GM21737 (cell line): Measurements from ENCODE around the gene CCDC121.

Experiments
- ATAC-seq: cut with Tn5 transposase; IDR thresholded peaks from one replicate; pipeline ENCODE4 v1.9.1; 2021; ENCODE audit warnings: mild to moderate bottlenecking, moderate library complexity; ENCODE audit not compliant: unreplicated experiment

CCDC121 gene, protein sequence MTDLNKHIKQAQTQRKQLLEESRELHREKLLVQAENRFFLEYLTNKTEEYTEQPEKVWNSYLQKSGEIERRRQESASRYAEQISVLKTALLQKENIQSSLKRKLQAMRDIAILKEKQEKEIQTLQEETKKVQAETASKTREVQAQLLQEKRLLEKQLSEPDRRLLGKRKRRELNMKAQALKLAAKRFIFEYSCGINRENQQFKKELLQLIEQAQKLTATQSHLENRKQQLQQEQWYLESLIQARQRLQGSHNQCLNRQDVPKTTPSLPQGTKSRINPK

DNA sequence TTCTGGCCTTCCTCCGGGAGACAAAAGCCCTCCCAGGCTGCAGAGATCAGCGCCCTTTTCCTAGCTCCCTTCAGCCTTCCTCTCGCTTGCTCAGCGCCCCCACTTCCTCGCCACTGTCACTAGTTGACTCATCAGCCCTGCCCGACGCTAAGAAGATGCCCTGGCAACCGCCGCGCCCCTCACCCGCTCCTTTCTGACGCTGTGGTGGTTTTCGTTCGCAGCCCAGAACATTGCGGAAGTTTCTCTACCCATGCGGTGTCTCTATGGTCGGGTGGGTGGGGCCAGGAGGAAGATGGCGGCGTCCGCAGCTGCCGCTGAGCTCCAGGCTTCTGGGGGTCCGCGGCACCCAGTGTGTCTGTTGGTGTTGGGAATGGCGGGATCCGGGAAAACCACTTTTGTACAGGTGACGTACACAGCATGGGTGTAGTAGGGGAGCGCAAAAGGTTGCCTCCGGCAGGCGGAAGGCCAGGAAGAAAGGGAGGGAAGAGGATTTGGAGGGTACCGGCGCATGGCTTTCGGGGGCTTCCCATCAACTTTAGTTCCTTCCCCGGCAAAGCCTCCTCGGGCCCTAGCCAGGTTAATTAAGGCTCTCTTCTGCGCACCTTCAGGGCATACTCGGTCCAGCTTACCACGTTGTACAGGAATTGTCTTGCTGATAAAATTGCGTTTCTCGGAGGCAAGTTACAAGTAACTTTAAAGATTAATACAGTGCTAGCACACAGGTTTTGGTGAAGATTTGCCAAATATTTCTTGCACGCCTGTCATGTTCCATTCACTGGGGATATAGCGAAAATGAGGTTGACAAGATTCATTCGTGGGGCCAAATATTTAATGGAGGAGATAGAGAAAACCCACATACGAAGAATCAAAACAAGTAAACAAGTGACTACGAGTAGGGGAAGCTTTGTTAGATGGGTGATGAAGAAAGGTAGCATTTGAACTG, at the start of gene CCDC121, which contains the start of gene GPN1:
Gene CCDC121, minus strand, starts transcription at position 246 of the 943 bp plus-strand sequence. CDS start 1,213 bp downstream, outside the sequence.
Gene GPN1, plus strand, starts transcription at position 284 of the 943 bp plus-strand sequence. Its CDS starts 9 bp downstream, at position 293.
- ATAC-seq, result peak; percentile 96

DNA sequence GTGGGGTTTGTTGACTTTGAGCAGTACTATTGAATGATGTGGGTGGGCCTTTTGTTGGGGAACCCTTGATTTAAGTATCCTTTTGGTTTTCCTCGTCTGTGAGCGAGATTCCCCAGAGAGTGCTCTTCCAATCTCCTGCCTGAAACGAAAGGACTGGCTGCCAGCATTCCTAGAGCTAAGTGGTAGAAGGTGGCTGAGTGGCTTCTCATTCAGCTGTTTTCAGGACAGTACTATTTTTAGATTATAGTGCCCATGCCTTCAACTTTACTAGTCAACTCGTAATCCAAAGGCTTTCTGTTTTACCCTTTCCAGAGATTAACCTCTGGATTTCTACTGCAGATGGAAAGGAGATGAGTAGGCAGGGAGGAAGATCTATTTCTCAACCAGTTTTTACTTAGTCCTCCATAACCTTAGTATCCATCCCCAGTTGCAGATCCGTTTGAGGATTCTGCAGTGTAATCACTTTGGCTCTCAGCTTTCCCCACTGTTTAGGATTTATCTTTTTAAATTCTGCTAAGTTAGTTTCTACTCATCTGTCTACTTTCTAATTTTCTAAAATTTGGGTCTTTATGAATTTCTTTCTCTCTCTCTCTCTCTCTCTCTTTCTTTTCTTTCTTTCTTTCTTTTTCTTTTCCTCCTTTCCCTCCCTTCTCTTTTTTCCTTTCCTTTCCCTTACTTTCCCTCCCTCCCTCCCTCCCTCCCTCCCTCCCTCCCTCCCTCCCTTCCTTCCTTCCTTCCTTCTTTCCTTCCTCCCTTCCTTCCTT, 44.1 kb upstream of the CCDC121 start:
- no peak for ATAC-seq

DNA sequence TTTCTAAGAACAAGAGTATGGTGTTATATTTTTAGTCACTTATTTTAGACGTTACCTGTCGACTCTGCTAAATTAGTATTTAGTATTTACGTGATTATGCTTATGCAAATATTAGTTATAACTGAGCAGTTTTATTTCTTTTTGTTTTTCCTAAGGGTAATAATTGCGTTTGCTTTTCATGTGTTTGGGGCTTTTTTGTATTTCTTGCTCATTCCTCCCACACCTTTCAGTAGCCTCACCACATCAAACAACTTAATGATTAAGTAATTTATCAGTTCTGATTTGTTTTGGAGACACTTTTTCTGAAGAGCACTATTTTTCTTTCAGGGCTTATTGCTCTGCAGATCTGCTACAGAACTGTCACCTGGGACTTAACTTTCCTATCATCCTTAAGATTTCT, 42.4 kb upstream of the CCDC121 start:
- no peak for ATAC-seq

DNA sequence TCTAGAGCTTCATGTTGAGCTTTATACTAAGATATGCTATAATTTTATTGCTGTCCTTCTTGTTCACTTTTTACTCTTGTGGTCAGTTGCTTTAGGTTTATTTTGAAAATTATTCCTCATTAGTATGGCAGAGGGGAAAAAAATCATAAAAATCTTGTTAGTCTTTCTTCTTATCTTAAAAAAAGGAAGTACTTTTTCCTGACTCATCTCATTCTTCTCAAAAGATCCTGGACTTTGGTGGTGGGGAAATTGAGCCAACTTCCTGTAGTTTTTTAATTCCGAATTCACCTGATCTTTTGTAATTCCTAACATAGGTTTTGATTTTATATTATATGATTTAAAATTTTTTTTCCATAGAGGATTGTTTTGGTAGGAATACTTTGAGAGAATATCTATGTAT, 38.6 kb upstream of the CCDC121 start:
- ATAC-seq, result no peak

DNA sequence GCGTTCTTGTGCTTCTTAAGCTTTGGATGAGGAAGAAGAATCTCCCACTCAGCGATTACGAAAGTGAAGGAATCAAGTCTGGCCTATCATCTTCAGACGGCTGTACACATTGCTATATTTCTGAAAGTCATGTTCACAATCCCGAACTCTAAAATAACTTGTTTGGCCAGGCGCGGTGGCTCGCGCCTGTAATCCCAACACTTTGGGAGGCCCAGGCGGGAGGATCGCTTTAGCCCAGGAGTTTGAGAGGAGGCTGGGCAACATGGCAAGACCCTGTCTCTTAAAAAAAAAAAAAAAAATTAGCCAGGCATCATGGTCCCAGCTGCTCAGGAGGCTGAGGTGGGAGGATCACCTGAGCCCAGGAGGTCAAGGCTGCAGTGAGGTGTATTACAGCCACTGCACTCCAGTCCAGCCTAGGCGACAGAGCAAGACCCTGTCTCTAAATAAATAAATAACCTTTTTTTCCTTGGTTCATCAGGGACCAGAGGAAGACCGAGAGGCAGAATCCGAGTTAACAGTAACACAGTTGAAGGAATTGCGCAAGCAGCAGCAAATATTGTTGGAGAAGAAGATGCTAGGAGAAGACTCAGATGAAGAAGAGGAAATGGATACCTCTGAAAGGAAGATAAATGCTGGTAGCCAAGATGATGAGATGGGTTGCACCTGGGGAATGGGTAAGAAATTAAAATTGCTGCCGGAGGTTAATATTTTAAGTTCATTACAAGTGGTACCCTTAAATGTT, 36.0 kb upstream of the CCDC121 start:
- ATAC-seq, result no peak

DNA sequence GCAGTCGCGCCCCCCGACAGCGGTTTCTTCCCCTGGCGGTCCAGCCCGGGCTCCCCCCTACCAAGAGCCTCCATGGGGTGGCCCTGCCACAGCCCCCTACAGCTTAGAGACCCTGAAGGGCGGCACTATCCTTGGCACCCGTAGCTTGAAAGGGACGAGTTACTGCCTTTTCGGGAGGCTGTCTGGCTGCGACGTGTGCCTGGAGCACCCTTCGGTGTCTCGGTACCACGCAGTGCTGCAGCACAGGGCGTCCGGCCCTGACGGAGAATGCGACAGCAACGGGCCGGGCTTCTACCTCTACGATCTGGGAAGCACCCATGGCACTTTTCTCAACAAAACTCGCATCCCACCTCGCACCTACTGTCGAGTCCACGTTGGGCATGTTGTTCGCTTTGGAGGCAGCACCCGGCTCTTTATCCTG, 35.4 kb upstream of the CCDC121 start:
- ATAC-seq, result no peak

DNA sequence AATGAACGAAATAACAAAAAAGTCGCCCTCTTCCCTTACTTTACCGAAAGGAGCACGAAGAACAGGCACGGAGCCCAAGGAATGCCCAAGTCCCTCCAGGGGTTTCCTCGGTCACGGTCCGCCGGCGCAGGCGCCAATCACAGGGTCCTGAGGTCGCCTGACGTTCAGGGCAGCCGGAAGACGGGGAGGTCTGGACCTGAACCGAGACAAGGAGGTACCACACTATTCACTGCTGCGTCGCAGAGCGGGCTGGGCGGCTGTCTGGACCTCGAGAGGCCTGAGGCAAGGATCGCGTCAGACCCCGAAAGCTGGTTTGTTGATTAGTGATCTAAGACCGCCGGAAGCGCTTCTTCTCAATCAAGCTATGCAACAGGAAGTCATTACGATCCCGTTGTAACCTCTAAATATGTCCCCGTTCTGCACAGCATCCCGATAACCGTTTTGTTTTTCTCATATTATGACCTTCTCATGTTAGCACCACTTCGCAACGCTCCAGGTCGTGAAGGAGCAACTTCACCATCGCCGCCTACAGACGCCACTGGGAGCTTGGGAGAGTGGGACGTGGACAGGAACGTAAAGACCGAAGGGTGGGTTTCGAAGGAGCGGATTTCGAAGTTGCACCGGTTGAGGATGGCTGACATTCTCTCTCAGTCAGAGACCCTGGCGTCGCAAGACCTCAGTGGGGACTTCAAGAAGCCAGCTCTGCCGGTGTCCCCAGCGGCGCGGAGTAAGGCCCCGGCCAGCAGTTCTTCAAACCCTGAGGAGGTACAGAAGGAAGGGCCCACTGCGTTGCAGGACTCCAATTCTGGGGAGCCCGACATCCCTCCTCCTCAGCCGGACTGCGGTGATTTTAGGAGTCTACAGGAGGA, 34.7 kb upstream of the CCDC121 start, which contains the start of the genes SLC4A1AP and SUPT7L:
Gene SLC4A1AP, plus strand, starts transcription at position 605 of the 869 bp plus-strand sequence. Its CDS starts 26 bp downstream, at position 631.
Gene SUPT7L, minus strand, starts transcription at position 330 of the 869 bp plus-strand sequence. CDS start 1,422 bp downstream, outside the sequence.
- ATAC-seq, result peak; percentile 70

DNA sequence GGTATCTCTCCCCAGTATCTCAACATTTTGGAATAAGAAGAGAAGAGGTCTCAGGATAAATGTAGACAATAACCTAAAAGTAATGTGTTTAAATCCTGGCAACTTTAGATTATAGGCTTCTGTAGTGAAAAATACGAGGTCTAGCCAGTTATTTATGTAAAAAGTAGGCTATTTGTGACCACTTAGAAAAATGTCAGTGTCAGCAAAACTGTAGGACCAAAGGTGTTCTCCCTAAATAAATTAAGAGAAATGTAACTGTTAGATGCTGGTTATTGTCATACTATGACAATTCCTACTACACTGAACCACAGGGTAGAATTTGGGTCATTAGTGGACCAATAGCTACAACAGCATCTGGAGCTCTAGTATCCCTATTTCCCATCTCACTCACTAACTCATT, 32.6 kb upstream of the CCDC121 start:
- ATAC-seq, result no peak

DNA sequence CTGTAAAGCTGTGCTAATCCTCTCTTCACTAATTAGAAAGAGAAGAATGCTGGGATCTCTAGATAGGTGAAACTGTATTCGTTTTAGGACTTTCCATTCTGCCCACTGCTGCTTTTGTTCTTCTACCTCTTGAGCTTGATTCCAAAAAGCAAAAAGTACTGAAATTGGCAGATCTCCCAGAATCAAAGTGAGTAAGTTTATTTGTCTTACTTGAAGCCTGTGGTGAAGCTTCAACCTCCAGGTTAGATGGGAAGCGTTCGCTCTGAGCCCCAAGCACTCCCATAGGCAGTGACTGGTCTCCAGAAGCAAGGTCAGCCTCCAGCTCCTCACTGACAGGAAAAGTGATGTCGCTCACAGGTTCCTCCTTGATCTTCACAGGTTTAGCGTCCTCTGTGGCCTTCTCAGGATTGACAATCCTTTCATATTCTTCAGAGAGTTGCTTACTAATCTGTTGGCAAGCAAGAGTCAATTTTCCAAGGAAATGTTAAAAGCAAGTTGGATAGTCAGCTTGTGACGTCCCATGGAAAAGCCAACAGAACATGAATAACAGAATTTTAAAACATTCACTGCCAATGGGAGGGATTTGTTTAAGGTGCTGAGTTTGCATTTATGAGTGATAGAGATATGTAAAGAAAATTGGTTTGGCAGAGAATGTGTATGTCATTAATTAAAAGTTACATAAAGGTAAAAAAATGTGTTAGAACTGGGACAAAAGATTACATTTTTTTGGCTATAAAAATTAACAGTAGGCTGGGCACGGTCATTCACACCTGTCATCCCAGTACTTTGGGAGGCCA, 26.5 kb upstream of the CCDC121 start:
- ATAC-seq, result no peak

DNA sequence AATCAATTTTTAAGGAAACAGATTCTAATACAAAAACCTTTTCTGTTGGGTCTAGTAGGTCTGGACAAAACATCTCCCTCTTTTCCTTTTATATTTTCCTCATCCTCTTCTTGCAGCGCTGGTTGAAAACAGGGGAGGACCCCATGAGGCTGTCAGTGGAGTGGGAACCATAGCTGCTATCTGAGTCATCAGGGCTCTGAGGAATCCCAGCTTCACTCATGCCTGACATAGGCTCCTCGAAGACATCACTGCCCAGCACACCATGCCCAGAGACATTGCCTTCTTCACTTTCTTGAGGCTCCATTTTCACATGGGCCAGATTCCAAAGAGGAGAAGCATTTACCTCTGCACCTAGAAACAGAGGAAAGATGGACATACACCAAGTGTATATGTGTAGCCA, 24.6 kb upstream of the CCDC121 start:
- no peak for ATAC-seq

DNA sequence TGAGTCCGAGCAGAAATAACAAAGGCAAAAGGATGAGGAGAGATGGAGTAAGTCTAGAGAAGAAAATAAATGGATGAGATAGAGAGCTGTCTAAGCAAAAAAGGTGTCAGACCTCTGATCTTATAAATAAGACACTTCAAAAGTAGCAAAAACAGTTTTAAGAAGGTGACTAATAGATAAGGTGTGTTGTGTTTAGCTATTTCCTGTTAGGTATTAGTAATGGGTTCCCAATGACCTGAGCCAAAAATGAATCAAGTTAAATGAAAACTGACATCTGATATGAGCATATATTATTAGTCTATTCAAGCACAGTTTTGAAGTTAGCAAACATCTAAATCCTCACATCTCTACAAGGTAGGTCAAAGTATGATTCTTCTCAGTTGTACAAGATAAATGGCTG, 24.0 kb upstream of the CCDC121 start:
- ATAC-seq, result no peak

DNA sequence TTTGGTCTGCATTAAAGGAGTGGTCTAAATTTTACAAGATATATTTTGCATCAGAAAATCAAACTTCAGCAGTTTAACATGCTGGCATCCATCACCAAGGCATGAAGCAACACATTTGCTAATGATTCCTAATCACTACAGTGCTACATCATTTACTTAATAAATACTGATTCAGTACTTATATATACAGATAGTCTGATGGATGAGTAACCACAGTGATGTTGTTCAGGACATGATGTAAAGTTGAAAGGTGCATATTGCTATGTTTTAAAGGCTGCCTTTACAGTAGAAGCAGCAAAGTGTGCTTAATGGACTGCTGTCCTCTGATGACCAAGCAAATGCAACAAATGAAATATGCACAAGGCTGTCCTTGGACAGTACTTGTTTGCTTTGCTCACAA, 23.5 kb upstream of the CCDC121 start:
- no peak for ATAC-seq

DNA sequence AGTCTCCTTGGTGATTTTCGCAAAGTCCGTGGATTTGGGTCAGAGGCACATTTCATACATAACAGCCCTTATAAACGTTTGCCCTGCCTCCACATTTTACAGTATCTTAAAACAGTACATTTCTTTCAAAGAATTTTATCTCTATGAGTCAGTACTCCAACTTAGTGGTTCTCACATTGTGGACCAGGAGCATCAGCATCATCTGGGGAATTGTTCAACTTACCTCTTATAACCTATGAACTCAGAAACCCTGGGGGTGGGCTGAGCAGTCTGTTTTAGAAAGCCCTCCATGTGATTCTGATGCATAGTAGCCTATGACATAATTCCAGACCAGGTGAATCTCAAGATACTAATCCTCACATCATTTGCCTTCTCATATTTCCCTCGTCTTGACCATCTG, 22.2 kb upstream of the CCDC121 start:
- ATAC-seq, result no peak

DNA sequence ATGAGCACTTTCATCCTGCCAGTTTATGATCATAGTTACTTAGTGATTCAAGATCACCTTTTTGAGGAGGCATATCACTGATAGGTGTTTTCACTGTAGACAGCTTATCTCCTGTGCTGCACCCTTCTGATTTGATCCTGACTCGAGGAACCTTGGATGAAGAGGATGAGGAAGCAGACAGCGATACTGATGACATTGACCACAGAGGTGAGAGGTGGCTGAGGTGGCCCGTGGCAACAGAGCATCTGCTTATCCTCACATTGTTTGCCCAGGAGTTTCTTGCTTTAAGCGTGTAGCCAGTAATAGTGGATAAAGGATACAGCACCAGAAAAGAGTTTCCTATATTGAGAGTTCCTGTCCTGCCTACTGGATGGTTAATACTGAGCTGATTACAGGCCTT, 18.9 kb upstream of the CCDC121 start:
- no peak for ATAC-seq

DNA sequence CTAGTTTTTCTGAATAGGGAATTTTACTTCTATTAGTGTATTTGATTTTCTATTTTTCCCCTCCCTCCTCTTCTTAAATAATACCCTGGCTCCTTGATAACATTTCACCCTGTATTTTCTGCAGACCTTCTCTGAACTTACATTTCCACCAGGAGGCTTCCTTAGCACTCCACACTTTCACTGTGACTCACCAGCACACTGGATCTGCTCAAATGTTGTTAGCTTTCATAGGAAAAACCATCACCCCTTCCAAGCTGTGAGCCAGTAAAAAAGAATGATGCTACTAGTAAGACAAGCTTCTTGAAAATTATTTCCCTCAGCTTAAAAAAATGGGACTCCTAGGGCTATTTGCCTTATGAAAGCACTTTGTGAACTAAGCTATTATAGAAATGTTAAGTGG, 18.5 kb upstream of the CCDC121 start:
- ATAC-seq, result no peak

DNA sequence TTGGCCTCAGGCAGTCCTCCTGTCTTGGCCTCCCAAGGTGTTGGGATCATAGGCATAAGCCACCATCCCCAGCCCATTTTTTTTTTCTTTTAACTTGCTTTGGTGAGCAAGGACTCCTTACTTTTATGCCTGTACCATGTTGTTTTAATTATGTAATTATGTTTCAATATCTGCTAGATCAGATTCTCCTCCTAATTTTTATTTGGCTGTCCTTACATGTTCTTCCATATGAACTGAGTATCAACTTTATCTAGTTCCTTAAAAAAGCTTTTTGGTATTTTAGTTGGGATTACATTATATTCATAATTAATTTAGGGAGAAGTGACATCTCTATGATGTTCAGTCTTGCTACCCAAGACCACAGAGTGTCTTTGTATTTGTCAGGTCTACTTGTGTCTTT, 16.4 kb upstream of the CCDC121 start:
- ATAC-seq, result no peak

DNA sequence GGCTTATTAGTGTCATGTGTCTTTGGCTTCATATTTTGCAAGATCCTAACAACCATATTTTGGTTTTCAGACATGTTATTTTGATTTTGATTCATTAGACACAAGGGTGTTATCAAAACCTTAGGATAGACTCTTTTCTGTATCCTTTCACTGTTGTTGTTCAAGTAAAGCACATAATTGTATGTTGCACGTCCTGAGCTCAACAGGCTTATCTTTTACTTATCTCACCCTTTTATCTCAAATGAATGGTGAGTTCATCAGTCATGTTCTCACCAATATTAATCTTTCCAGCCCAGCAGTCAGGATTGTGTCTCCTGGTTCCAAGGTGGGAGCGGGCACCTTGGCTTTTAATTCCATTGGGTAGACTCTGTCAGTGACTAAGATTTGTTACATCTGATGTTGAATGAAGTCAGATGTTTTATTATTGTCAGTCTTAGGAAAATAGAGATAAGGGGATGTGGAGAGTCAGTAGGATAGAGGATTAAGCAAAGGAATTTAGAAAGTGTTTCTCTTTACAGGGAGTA, 12.0 kb upstream of the CCDC121 start:
- no peak for ATAC-seq

DNA sequence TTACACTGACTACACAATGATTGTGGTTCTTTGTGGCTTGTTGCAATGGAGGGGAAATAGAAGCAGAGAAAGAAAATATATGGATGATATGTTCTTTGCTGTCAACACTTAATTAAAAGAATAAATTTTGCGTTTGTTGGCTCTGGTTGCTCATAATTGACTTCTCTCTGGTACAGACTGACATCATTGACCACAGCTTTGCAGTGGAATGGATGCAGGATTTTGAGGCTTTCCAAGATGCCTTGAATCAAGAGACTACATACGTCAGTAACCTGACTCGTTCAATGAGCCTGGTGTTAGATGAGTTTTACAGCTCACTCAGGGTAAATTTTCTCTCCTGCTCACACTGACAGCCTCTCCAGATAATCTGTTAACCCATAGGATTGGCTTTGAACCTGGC, 9.9 kb upstream of the CCDC121 start:
- ATAC-seq, result no peak
